ENCODE measurements around the gene CNDP2. TPM values are rescaled to one million over a fixed set of nuclear protein-coding genes. Genes with fewer than 3 reads are reported as not detected.
A peak's percentile ranks its signal among the peaks of the same experiment; 100 is the strongest.

The CNDP2 gene
- total RNA-seq (2014; rRNA removed; shearing (Covaris generic)): 40.5 and 46.4 TPM in 2 replicates
- polyA plus RNA-seq (2016; fragmentation: Nextera tagmentation; extraction: Ambion mirVana): 72.2 and 72.7 TPM in 2 replicates

DNA sequence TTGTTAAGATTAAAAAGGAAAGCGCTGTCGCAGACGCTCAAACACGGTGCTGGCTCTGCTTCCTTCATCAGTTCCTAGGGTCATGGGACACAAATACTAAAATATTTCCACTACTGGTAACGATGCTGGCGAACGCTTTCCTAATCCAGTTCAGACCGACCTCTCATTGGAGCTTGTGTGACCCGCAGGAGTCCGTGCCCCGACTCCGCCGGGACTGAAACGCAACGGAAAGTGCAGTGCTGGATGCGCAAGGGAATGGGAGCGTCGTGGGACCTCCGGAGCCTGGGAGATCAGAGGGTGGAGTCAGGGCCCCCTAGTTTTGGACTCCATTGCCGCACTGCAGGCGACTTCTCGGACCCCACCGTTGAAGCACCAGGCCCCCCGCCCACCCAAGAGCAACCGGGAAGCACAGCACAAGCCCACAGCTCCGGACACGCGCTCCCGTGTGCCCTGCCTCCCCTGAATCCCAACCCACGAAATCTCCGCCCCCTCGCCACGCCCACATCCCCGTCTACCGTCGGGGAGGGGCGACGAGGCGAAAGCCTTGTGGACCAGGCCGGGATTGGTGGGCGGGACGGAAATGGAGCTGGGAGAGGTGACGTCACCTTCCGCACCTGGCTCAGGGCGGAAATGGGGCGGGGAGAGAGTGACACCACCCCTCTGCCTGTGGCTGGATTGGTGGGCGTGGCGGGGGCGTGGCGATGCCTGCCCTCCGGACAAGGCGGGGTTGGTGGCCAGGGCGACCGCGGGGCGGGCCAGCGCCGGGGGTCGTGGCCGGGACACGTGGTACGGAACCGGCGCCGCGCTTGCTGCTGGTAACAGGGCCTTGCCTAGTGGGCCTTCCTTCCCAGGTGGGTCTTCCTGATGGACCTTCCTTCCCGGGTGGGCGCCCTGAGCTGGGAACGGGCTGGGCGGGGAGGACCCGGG lies at the start of gene CNDP2:
Gene CNDP2 (plus strand): TSS at position 783 of the 927 bp plus-strand sequence. CDS start 3,611 bp downstream, outside the sequence.
- 1% methylated on average over 57 to 63 of the region's 71 CpGs for WGBS, 2 experiments (ENCODE audit: low coverage in 1 of 2, low lambda C conversion rate in 2 of 2, missing lambda C conversion rate in 2 of 2)
- no peaks in the 10 kb centered on the region for H4K20me1 ChIP-seq (ENCODE audit: insufficient read depth)
- peak within 1 kb of the TSS; percentile 74 for H3K27ac ChIP-seq
- H3K4me3 ChIP-seq: peak within 1 kb of the TSS; percentile 91
- no peaks in the 10 kb centered on the region for H3K9me2 ChIP-seq (ENCODE audit: insufficient read depth)
- no peaks in the 10 kb centered on the region for H3K36me3 ChIP-seq (ENCODE audit: low read depth)
- H3F3A ChIP-seq (ENCODE audit: insufficient read depth): no peaks in the 10 kb centered on the region
- peak; percentile 100 for DNase-seq
- peak within 1 kb of the TSS; percentile 92 for H3K4me2 ChIP-seq (ENCODE audit: unreplicated experiment)
- no peaks in the 10 kb centered on the region for H3K27me3 ChIP-seq (replicated peaks; ENCODE audit: insufficient read depth)
- peak within 1 kb of the TSS; percentile 93 for H3K9ac ChIP-seq
- H3K79me2 ChIP-seq (ENCODE audit: insufficient read depth): peaks cover 36% of the 10 kb centered on the region
- TF ChIP-seq EZH2 (IDR thresholded peaks at IDR 0.05; ENCODE audit: insufficient read depth, poor library complexity, severe bottlenecking) (no peak), EZH2phosphoT487 (IDR thresholded peaks at IDR 0.05; ENCODE audit: insufficient read depth, low read depth) (no peak)
- no peaks in the 10 kb centered on the region for H3K9me3 ChIP-seq (ENCODE audit: low read depth)
- peak within 1 kb of the TSS; percentile 94 for H2AFZ ChIP-seq
- in situ Hi-C loops (cut with MboI): loop anchor here (25.0 kb wide), 1 partner anchor 309 kb away; no protein-coding TSS in a partner anchor
- H3K4me1 ChIP-seq (ENCODE audit: insufficient read depth): peaks cover 24% of the 10 kb centered on the region; the same call in 1 of the 2 replicates

DNA sequence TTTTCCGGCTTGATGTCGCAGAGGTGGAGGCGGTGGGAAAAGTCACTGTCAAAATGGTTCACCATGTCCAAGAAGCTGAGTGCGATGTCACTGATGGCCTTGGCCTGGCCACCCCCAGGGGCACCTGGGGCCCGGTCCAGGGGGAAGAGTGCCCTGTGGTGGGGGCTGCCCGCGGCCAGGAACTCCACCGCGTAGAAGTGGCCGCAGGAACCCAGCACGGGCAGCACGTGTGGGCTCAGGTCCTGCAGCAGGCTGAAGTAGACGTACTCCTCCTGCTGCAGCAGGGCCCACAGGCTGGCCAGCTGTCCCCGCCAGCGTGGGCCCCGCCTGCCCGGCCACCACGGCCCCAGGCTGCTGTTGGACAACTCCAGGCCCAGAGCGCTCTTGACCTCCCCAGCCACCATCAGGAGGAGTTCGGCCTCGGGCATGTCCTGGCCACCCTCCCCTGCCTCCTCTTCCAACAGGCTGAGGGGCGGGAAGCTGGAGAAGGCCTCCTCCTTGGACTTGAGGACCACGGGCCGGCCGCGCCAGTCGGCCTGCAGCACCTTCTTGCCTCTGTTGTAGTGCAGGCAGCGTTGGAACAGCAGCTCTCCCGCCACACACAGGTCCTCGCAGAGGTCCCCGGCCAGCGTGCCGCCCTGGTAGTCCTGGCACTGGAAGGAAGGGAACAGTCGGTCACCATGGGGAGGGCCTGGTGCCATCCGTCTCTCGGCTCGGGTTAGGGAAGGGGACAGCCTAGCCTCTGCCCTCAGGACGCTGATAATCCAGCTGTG lies 49.3 kb upstream of the CNDP2 start:
- no peak overlapping the region for H3K9ac ChIP-seq
- H2AFZ ChIP-seq: no peak overlapping the region
- H3K9me3 ChIP-seq (ENCODE audit: low read depth): no peaks in the 10 kb centered on the region
- H3K27ac ChIP-seq: no peak overlapping the region
- no peaks in the 10 kb centered on the region for H3K36me3 ChIP-seq (ENCODE audit: low read depth)
- 0 out of 2 replicates have a peak, but pooled peaks cover 16% of the 10 kb centered on the region for H3K27me3 ChIP-seq (replicated peaks; ENCODE audit: insufficient read depth)
- H3K9me2 ChIP-seq (ENCODE audit: insufficient read depth): no peaks in the 10 kb centered on the region
- TF ChIP-seq EZH2 (IDR thresholded peaks at IDR 0.05; ENCODE audit: insufficient read depth, poor library complexity, severe bottlenecking): no peak
- TF ChIP-seq EZH2phosphoT487 (IDR thresholded peaks at IDR 0.05; ENCODE audit: insufficient read depth, low read depth): no peak
- no peak overlapping the region for H3K4me2 ChIP-seq (ENCODE audit: unreplicated experiment)
- no peaks in the 10 kb centered on the region for H4K20me1 ChIP-seq (ENCODE audit: insufficient read depth)
- 84 to 87% methylated on average over 33 to 38 of the region's 38 CpGs for WGBS, 2 experiments (ENCODE audit: low coverage in 1 of 2, low lambda C conversion rate in 2 of 2, missing lambda C conversion rate in 2 of 2)
- no peaks in the 10 kb centered on the region for H3K79me2 ChIP-seq (ENCODE audit: insufficient read depth)
- H3K4me1 ChIP-seq (ENCODE audit: insufficient read depth): no peaks in the 10 kb centered on the region
- in situ Hi-C loops (cut with MboI): no loop called here
- H3K4me3 ChIP-seq: no peak overlapping the region
- no peak for DNase-seq
- H3F3A ChIP-seq (ENCODE audit: insufficient read depth): no peaks in the 10 kb centered on the region

DNA sequence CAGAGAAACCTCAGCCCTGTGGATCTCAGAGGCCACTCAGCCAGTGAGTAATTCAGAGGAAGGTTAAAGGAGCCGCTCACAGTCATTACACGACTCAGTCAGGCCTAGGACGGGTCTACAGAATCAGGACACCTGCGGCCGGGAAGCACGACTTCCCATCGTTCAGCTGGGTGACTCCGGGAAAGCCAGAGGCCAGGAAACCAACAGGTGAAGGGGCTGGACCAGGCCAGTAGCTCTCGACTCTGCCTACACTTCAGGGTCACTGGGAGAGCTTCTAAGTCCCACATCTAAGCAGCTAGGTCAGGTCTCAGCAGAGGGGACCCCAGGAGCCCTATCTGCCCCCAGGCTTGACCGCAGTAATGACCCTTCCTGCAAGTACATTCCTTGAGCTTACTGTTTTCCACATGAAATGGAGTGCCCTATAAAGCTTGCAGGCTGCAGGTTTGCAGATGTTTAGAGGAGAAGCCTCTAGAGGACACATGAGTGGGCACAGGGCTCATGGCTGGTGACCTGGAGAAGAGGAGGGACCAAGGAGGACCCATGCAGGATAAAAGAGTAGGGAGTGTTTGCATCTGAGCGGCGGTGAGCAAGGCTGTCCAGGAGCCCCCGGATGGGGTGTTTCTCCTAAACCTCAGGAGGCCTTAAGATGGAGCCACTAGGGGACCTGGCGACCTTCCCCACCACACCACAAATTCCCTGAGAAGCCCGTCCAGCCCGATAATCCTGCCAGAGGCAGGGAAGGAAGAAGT lies 48.6 kb upstream of the CNDP2 start:
- Histone ChIP-seq H3K4me1 (ENCODE audit: insufficient read depth) (no peaks in the 10 kb centered on the region), H2AFZ (no peak overlapping the region), H4K20me1 (ENCODE audit: insufficient read depth) (no peaks in the 10 kb centered on the region), H3K27me3 (replicated peaks; ENCODE audit: insufficient read depth) (0 out of 2 replicates have a peak, but pooled peaks cover 16% of the 10 kb centered on the region), H3K4me2 (ENCODE audit: unreplicated experiment) (no peak overlapping the region), H3K79me2 (ENCODE audit: insufficient read depth) (no peaks in the 10 kb centered on the region), H3K9me2 (ENCODE audit: insufficient read depth) (no peaks in the 10 kb centered on the region), H3K27ac (no peak overlapping the region), H3K36me3 (ENCODE audit: low read depth) (no peaks in the 10 kb centered on the region), H3K9ac (no peak overlapping the region), H3F3A (ENCODE audit: insufficient read depth) (no peaks in the 10 kb centered on the region), H3K9me3 (ENCODE audit: low read depth) (no peaks in the 10 kb centered on the region), H3K4me3 (no peak overlapping the region)
- TF ChIP-seq EZH2 (IDR thresholded peaks at IDR 0.05; ENCODE audit: insufficient read depth, poor library complexity, severe bottlenecking) (no peak), EZH2phosphoT487 (IDR thresholded peaks at IDR 0.05; ENCODE audit: insufficient read depth, low read depth) (no peak)
- no peak for DNase-seq
- WGBS, 2 experiments (ENCODE audit: low coverage in 1 of 2, low lambda C conversion rate in 2 of 2, missing lambda C conversion rate in 2 of 2): 74 to 75% methylated on average over 16 of the region's 16 CpGs
- in situ Hi-C loops (cut with MboI): no loop called here

GRCh38 chr18:74450626-74451025 lies 45.5 kb upstream of the CNDP2 start:
- no peaks in the 10 kb centered on the region for H3K9me3 ChIP-seq (ENCODE audit: low read depth)
- no peaks in the 10 kb centered on the region for H4K20me1 ChIP-seq (ENCODE audit: insufficient read depth)
- no peak overlapping the region for H3K27ac ChIP-seq
- no peaks in the 10 kb centered on the region for H3K79me2 ChIP-seq (ENCODE audit: insufficient read depth)
- H3K4me3 ChIP-seq: no peak overlapping the region
- H3K4me1 ChIP-seq (ENCODE audit: insufficient read depth): no peaks in the 10 kb centered on the region
- no peaks in the 10 kb centered on the region for H3K9me2 ChIP-seq (ENCODE audit: insufficient read depth)
- TF ChIP-seq EZH2 (IDR thresholded peaks at IDR 0.05; ENCODE audit: insufficient read depth, poor library complexity, severe bottlenecking): no peak
- no peak for TF ChIP-seq EZH2phosphoT487 (IDR thresholded peaks at IDR 0.05; ENCODE audit: insufficient read depth, low read depth)
- peaks cover 17% of the 10 kb centered on the region for H3K27me3 ChIP-seq (replicated peaks; ENCODE audit: insufficient read depth)
- no peaks in the 10 kb centered on the region for H3K36me3 ChIP-seq (ENCODE audit: low read depth)
- WGBS, 2 experiments (ENCODE audit: low coverage in 1 of 2, low lambda C conversion rate in 2 of 2, missing lambda C conversion rate in 2 of 2): 5 to 10% methylated on average over 7 of the region's 7 CpGs
- in situ Hi-C loops (cut with MboI): no loop called here
- H3F3A ChIP-seq (ENCODE audit: insufficient read depth): no peaks in the 10 kb centered on the region
- no peak overlapping the region for H2AFZ ChIP-seq
- DNase-seq: no peak
- H3K9ac ChIP-seq: no peak overlapping the region
- H3K4me2 ChIP-seq (ENCODE audit: unreplicated experiment): no peak overlapping the region
